GM19238 (cell line): ENCODE data around the gene FH.

Source experiments
- DNase-seq: peaks from one replicate; pipeline ENCODE4 v3.0.0; 2011; ENCODE audit warnings: low spot score; ENCODE audit not compliant: insufficient read length

The FH gene

DNA sequence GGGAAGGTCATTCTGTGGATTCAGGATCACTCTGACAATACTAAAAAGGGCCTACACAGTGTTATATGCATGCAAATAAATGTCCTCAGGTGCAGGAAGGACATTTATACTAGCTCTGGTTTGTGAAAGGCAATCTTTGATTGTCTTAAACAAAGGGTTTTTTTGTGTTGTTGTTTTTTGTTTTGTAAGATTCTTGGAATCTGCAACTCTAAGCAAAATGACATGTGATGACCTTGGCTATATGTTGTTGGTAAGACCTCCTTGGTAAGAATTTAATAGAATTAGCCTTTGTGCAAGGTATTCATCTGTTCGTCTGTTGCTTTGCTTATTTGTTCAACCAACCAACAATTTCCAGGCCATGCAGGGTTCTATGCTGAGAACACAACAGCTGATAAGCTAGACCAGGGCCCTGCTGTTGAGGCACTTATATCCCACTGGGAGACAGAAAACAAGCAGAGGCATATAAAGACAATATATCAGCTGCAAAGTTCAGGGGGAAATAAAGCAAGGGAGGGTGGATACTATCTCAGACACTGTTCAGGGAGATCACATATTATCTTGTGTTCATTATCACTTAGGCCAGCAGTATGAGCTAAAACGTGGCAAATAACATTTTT lies 60.3 kb downstream of the FH start:
- no peak for DNase-seq

DNA sequence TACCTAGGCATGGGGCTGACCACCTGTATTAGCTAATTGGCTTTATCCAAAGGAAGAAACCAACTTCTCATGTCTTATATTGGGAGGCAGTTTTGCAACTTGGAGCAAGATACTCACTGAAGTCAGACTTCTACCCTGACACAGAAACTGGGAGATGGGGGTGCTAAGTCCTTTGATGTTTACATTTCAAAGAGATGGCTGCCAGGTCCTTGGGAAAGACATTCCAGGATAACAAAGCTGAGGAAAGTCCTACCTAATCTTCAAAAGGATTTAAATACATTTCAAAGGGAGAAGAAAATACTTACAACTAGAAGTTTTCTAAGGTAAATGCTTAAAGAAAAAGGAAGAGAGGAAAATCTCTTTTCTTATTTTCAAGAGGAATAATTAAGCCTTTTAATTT lies 62.1 kb downstream of the FH start:
- no peak for DNase-seq

DNA sequence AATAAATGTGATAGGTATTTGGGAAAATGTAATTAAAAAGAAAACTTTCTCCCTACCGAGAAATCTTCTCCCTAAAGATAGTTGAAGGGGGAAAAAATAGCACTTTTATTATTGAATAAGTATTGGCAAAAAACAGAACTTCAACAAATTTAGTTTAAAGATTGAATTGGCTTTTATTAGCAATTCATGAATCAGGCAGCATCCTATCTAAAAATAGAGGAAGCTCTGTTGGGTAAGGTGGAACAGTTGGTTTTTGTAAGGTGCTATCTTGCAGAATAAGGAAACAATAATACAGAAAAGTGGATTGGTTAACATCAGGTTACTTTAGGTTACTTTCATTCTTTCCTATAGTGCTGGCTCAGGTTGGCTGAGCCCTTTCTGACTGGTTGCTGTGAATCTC lies 62.8 kb downstream of the FH start:
- no peak for DNase-seq

DNA sequence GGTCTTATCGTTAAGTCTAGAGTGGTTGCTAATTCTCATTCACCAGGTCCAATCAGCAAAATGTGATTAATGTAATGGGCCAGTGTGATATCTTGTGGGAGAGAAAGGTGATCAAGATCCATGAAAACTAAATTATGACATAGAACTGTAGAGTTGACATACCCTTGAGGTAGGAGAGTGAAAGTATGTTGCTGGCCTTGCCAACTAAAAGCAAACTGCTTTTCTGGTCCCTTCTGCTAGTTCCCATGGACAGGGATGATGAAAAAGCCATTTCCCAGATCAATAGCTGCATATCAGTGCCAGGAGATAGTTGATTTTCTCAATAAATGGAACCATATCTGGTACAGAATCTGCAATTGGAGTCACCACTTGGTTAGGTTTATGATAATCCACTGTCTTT lies 65.8 kb downstream of the FH start:
- no peak for DNase-seq

DNA sequence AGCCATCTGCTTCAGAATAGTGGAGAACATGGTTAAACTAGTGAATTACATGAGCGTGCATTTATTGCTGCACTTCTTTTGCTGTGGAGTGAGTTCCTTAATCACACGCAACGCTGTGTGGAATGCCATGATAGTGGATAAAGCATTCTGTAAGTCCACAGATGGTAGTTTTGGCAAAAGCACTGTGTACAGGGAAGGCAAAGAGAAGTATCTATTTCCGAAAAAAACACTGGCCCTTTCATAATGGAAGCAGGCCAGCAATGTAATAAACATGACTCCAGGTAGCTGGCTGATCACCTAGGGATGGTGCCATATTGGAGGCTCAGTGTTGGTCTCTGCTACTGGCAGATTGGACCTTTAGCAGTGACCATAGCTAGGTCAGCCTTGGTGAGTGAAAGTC lies 67.6 kb downstream of the FH start:
- DNase-seq, result no peak
